Diencephalon (tissue), 1 donor: ENCODE data around the gene DTHD1. TPM values are rescaled to one million over a fixed set of nuclear protein-coding genes. Genes with fewer than 3 reads are reported as not detected.

Experiments
- total RNA-seq: library from RNA; depleted of rRNA; stranded (reverse); fragments of >200 nt; gene quantifications from one replicate; pipeline ENCODE4 v1.2.3, GENCODE V29; 2014

DTHD1 gene
- 7.4 TPM for total RNA-seq

GRCh38 chr4:36281384-36282106 is at the start of gene DTHD1:
Gene DTHD1, plus strand, starts transcription at chr4:36281616. Its CDS starts 143 bp downstream, at chr4:36281759.

DNA sequence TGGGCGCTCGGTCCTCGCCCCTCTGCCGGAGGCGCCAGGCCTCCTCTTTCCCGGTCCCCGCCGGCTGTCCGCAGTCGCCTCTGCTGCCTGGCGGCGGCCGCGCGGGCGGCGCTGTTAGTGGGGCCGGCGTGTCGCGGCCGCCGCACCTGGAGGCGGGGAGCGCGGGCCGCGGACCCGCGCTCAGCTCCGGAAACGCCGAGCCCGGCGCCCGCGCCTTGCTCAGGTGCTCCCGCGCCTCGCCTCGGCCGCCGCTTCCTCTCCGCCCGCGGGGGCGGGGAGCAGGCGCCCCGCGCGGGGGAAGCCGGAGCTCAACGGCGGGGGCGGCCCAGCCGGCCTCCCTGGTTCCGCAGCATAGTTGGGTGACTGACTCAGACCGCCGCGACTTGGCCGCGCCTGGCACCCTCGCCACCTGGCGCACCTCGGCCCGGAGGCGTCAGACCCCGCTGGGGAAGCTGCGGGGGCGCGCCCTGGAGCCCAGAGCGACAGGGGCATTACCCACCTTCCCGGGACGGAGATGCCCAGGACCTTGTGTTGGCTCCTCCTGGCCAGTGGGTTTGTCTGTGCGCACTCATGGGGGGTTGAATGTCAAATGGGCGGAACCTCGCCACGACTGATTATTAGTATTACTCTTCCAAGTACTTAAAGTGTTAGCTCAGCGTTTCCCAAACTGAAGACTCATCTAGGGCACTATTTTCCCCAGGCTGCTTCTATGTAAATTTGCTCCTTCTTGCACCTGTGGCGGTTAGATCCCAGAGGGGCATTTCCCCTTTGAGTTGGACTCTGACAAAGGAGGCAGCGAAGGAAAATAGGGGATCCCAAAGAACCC is 36.9 kb upstream of the DTHD1 start, which contains the start of gene ARAP2:
TSS of gene ARAP2 (minus strand) at position 258 of the 826 bp plus-strand sequence. CDS start 15,028 bp downstream, outside the sequence.

Other genes with a start within 250 kb of the DTHD1 start
- 78.2 TPM for gene ARAP2, start 37.1 kb upstream of the DTHD1 start, total RNA-seq